GM03348 (cell line): Measurements from ENCODE around the gene SAMMSON.

Experiments used
- DNase-seq: peaks from one replicate; pipeline ENCODE4 v3.0.0; 2012; ENCODE audit warnings: low spot score

The SAMMSON gene

DNA sequence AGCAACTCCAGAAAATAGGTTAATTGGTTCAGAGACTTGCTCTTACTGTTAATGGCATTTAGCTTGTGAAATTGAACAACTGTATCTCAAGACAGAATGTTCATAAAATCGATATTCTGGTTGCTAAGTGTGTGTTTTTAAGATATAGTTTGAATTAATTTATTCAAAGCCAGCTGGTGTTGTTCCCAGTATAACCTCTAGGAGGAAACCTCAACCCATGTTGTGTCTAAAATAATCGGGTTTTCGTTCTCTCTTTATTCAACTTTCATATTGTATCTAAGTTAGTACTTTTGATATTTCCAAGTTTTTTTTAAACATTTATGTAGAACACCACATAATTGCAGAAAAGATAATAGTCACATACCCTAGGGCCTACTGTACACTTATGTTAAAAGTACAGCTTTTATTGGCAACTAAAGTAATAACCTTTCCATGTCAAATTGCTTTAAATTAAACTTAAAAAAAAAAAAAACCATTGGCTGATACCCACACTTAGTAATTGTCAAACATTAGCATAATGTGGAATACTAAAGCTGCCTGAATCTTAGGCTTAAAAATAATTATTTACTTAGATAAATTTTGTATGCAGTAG lies 90.9 kb downstream of the SAMMSON start:
- DNase-seq: peak; percentile 52

DNA sequence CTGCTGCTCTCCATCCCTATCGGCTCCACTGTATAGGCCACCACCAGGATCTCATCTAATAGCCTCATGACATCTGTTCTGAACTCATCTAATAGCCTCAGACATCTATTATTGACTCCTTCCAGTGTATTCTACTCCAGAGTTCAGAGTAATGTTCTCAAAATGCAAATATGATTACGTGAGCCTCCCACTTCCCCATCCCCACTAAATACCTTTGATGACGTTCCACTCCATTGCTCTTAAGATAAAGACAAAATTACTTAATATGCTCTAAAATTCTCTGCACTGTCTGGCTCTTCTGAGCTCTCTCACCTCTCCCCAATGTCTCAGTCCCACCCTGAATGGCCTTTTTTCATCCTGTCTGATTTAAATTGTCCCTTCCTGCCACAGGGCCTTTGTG lies 94.7 kb downstream of the SAMMSON start:
- DNase-seq: no peak

DNA sequence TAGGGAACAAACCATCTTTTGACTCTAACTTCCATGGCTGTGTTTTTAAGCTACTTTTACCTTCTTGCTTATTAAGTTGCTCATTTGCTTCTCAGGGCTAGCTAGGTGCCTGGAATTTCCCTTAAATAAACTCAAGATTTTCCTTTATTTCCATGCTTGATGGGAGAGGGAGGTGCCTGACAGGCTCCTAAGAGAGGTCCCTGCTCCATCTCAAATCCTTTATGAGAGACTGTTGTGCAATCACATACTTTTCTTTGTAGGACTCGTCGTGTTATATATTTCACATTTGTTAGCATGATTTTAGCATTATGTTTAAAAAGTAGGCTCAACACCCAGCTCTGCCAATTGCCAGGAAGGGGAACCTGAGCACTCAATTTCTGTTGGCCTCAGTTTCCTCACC lies 95.7 kb downstream of the SAMMSON start:
- no peak for DNase-seq

DNA sequence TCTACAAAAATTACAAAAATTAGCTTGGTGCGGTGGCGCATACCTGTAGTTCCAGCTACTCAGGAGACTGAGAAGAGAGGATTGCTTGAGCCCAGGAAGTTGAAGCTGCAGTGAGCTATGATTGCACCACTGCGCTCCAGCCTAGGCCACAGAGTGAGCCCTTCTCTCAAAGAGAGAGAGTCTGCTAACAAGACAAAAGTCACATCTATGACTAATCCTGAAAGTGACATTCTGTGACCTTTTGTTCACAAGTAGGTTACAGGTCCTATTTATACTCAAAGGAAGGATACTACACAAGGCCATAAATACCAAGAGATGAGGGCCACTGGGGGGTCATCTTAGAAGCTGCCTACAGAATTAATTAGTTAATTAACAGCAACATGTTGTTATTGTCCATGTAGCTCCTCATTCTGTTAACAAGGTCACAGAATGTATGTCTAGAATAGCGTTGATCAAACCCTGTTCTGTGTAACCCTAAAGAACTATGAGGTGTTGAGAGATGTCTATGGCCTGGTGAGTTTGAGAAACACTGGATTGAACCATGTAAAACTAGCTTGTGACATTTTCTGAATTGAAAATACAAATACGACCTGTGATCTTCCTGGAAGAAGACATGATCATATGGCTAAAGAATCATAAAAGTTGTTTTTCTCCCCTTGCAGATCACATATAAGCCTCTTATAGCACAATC lies 97.0 kb downstream of the SAMMSON start:
- DNase-seq: no peak

DNA sequence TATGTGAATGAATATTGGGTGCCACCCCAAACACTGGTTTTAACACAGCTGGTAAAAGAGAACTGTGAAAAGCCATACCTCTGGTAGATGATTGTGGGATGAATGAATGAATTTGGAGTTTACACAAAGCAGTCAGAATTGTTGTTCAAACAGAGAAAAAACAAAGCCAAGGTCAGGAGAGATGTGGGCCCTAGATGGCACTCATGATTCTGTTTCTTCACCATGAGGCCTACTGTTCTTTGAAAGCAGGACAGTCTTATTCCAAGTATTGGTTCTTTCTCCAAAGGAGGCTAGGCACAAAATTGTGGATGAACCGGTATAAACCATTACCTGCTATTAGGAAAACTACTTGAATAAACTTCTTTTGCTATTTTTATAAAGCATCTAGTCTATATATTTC lies 97.6 kb downstream of the SAMMSON start:
- DNase-seq: no peak

DNA sequence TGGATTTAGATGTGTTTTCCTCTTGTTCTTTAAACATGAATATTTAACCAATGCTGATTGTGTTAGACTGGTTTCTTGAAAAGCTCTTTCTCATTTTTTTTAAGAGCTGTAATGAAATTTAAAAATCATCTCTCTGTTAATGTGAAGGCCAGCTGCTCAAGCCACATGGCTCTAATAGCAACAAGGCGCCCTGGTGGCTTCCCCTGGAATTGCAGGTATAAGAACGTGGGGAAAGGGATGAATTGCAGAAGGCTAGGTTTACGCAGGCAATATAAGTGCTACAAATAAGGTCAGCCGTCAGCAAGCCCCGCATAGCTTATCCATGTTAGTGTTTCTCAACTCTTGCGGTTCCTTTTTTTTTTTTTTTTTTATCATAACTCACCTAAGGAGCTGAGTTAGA lies 108.5 kb downstream of the SAMMSON start:
- DNase-seq: no peak

DNA sequence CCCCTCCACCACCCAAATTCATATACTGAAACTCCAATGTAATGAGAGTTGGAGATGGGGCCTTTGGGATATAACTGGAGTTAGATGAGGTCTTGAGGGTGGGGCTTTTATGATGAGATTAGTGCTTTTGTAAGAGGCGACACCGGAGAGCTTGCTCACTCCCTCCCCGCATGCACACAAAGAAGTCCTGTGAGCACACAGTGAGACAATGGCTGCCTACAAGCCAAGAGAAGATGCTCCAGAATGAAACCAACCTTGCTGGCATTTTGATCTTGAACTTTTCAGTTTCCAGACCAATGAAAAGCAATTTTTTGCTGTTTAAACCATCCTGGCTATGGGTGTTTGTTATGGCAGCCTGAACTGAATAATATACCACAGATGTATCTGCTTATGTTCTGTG lies 109.0 kb downstream of the SAMMSON start:
- no peak for DNase-seq

DNA sequence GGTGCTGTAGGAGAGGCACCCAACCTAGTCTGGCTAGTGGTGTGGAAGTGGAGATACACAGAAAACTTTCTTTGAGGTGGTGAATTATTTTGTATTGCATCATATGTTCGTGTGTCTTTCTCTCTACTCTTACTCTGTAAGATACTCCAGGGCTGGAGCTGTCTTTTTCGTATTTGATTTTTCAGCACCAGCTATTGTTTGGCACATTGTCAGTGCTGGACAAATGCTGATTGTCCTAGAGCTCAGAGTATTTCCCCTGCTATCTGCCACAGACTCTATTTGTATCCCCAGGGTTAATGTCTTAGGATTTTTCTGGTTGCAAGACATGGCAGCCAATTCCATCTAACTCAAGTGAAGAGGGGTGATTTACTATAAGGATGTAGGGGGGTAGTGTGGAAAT lies 110.5 kb downstream of the SAMMSON start:
- DNase-seq: no peak

DNA sequence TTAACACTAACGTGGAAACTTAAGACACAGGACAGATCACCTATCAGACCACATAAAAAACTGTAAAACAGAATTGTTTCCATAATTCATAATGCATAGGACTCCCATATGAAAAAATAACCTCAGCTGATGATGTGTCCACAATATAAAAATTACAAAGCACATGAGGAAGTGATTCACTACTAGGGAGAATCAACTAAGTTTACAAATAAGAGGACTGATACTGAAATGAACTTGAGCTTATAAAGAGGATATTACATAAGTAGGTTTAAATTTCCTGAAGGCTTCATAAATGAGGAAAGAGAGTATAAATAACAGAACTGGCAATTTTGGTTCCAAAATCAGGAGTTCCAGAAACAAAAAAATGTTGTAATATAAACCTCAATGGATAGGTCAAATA lies 111.9 kb downstream of the SAMMSON start:
- DNase-seq: no peak

DNA sequence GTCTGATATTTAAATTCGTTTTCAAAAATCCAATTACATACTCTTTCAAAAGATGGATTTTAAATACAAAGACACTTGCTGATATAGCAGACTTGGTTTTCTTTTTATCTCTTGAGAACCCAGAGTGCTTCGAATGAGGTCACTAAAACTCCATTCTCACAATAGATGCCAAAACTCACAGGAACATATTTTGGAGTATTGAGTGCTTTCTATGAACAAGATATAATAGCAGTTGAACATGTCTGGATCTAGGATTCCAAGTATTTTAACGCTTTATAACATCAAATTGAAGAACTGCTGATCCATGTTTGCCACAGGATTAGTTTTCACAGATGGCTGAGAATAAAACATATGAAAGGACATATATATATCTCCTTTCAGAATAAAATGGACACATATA lies 113.2 kb downstream of the SAMMSON start:
- DNase-seq: no peak

DNA sequence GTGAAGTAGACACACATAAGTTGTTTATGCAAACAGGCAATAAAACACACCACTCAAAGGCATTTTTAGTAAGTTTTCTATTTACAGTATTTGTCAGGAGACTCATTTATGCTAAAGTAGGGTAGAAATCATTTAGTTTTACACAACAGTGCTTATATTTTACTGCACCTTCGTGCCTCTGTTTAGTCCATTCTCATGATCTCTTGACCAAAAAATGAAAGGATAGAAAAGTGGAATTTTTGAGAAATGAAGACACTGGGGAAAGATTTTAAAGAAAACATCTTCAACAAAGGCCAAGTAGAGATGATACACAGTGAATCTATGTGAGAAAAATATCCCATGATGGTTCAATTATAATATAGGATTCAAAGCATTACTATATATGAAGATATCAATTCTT lies 114.9 kb downstream of the SAMMSON start:
- DNase-seq: no peak

DNA sequence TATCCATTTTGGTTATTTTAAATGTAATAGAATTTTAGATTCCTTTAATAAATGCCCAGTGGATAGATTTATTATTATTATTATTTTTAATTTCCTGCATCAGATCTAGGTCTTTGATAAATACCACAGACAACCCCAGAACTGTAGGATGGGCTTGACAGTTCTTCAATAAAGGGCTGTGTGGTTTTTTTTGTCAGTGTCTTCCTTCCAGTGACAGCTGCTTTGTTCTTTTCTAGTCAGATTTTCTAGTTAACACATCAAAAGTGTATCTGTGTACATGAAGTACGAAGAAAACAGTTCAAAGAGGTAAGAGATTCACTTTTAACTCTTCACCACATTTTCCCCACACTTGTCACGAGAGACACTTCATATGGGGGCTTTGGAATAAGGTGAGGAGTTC lies 120.3 kb downstream of the SAMMSON start:
- no peak for DNase-seq
